PC-9 (cell line): Measurements from ENCODE around the gene WNK1.

Experiments
- CTCF ChIP-seq: fragments of 200-600 bp; sonication (generic); conservative IDR thresholded peaks from 2 replicates; pipeline ENCODE4 v1.6.1; 2017; ENCODE audit warnings: mixed run types, antibody characterized with exemption, mild to moderate bottlenecking, moderate library complexity
- EZH2 ChIP-seq: fragments of 200-600 bp; sonication (generic); IDR thresholded peaks from 2 replicates; pipeline ENCODE4 v1.8.0; 2017; ENCODE audit warnings: antibody characterized with exemption, low read depth

GRCh38 chr12:886206-886605 lies 133.8 kb downstream of the WNK1 start:
- TF ChIP-seq CTCF, result no peak
- no peak for TF ChIP-seq EZH2
